ENCODE data around the gene SLC40A1. TPM values are rescaled to one million over a fixed set of nuclear protein-coding genes. Genes with fewer than 3 reads are reported as not detected.

Gene SLC40A1
- total and polyA plus RNA-seq, 2 donors (not counting 3 experiments of a cell fraction or from before 2014, with no cell fraction given): 8.5 to 15.1 TPM

DNA sequence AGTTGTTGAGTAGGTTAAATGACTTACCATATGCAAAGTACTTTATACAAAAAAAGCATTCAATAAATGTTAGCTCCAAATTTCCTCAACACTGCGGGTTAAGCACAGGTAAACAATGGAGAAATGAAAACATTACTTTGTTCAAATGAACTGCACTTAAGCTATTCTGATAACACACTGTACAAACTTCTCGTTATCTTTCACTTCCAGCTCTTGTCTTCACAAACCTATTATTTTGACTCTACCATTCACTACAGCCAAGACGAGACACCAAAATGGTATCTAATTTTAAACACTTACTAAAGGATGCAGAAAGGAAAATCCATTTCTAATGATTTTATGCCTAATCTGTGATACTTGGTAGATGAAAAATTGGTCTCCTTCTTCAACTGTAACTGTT lies 43.8 kb downstream of the SLC40A1 start:
- Histone ChIP-seq H3K79me2 (ENCODE audit: control insufficient read depth, insufficient read depth, low read length) (no peaks in the 10 kb centered on the region), H3K9me1 (replicated peaks; ENCODE audit: control insufficient read depth, extremely low read depth, insufficient read depth, low read length) (no peaks in the 10 kb centered on the region), H2AFZ (ENCODE audit: low read depth, low read length) (no peak overlapping the region), H4K20me1 (replicated peaks; ENCODE audit: control insufficient read depth, extremely low read depth, insufficient read depth, low read length) (no peaks in the 10 kb centered on the region), H3K4me1 (ENCODE audit: control insufficient read depth, extremely low read depth, insufficient read depth, low read length) (no peaks in the 10 kb centered on the region), H3K27me3 (ENCODE audit: control insufficient read depth in 2 of 2, insufficient read depth in 2 of 2, low read length in 2 of 2) (no peaks in the 10 kb centered on the region), H3K4me3 (replicated peaks in 1 of 3; ENCODE audit: insufficient read depth in 1 of 3, low read depth in 1 of 3, low read length in 3 of 3) (no peak overlapping the region), H3K4me2 (ENCODE audit: insufficient read depth, low read length) (no peak overlapping the region), H3K36me3 (ENCODE audit: control insufficient read depth in 2 of 2, extremely low read depth in 1 of 2, insufficient read depth in 2 of 2, low read length in 2 of 2) (no peaks in the 10 kb centered on the region), H3K27ac (ENCODE audit: insufficient read depth, low read depth, low read length) (no peak overlapping the region), H3K9me3 (replicated peaks; ENCODE audit: control insufficient read depth, insufficient read depth, low read length) (no peaks in the 10 kb centered on the region), H3K9ac (replicated peaks; ENCODE audit: extremely low read depth, insufficient read depth, low read length) (no peak overlapping the region)
- intact Hi-C loops (cut with micrococcal nuclease): no loop called here
- ChIA-PET CTCF (no interaction called here), POLR2A (no interaction called here)
- dilution Hi-C loops (cut with MboI; ENCODE audit: extremely low pct_ligation_motif_present, low sequenced_read_pairs): no loop called here
- TF ChIP-seq FOS (IDR thresholded peaks at IDR 0.05; ENCODE audit: borderline replicate concordance, insufficient read depth, low read length): no peak
- TF ChIP-seq MYC (IDR thresholded peaks at IDR 0.05; ENCODE audit: low read depth, low read length): no peak
- no peak for TF ChIP-seq POLR2AphosphoS5 (IDR thresholded peaks at IDR 0.05; ENCODE audit: insufficient read depth, low read depth, low read length)
- TF ChIP-seq POLR2A (IDR thresholded peaks at IDR 0.05; ENCODE audit: low read depth, low read length): no peak
- TF ChIP-seq, protein P1, sequence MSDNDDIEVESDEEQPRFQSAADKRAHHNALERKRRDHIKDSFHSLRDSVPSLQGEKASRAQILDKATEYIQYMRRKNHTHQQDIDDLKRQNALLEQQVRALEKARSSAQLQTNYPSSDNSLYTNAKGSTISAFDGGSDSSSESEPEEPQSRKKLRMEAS (IDR thresholded peaks at IDR 0.05; ENCODE audit: insufficient read depth, insufficient read length): no peak
- no peak for TF ChIP-seq JUN (IDR thresholded peaks at IDR 0.05; ENCODE audit: borderline replicate concordance, insufficient read depth, insufficient read length, low read depth)
- no peak for TF ChIP-seq EZH2 (IDR thresholded peaks at IDR 0.05; ENCODE audit: borderline replicate concordance, low read depth, low read length, severe bottlenecking)
- no TSS peak for BruUV-seq (replicated peaks)
- no peak for FAIRE-seq
- DNase-seq (ENCODE audit: low read depth, low spot score): no peak
